GM12801 (cell line): ENCODE measurements around the gene SPEF1.

Experiments
- CTCF ChIP-seq: IDR thresholded peaks from one replicate; pipeline ENCODE4 v1.5.1; 2011; ENCODE audit warnings: control low read depth; ENCODE audit not compliant: insufficient read length; ENCODE audit errors: extremely low read depth

SPEF1 gene

GRCh38 chr20:3771552-3772058, 9.6 kb downstream of the SPEF1 start:
- TF ChIP-seq CTCF = no peak

GRCh38 chr20:3768342-3769130, 12.7 kb downstream of the SPEF1 start:
- no peak for TF ChIP-seq CTCF

DNA sequence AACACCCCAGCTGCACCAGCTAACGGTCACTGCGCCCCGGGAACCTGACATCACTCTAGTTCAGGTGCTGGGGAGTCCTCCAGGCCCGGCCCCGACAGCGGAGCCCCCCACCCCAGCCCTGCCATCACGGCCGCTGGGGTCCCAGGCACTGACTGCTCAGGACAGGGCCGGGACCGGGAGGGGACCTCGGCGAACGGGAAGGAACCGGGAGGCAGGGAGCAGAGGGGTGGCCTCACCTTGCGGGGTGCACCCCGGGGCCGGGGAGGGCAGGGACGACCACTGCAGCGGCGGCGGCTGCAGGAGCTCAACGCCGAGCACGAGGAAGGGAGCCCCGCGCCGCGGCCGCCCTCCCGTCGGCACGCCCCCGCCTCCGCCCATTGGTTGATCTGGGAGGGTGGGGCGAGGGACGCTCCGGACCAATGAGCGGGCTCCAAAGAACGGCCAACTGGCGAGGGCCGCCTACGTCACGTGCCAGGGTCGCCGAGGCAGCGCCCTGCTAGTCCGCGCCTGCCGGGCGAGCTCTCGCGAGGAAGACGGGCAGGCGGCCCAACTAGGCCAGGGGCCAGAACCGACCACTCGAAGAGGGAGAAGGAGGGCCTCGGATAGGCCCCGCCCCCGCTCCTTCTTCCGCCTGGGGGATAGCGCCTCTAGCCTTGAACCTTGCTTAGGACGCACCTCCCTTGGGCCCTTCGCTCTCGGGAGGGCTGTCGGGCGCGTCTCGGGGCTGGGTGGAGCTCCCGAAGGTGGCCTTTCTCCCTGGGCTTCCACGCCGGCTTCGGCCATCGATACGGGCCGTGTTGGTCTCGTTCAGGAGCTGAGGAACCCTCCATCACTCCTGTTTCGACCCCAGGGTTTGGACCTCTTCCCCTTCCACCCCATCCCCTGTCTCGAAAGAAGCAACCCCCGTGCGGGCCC, 13.6 kb downstream of the SPEF1 start, which contains the start of gene ADISSP:
Gene ADISSP (minus strand): TSS at position 327 of the 915 bp plus-strand sequence. CDS start 7,653 bp downstream, outside the sequence.
- TF ChIP-seq CTCF = no peak

DNA sequence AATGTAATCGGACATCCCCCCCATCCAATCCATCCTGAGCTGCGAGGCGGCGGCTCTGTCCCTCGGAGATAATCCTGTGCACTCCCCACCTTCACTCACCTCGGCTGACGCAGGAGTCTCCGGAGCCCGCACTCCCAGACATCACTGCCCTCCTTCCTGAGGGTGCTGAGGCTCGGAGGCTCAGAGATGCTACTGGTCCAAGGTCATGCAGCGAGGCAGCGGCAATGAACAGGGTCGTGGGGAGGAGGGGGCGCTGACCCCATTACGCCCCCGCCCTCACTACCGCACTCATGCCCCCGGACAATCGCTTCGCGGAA, 14.2 kb downstream of the SPEF1 start:
- TF ChIP-seq CTCF = no peak

GRCh38 chr20:3766422-3767109, 14.7 kb downstream of the SPEF1 start:
- TF ChIP-seq CTCF = no peak

DNA sequence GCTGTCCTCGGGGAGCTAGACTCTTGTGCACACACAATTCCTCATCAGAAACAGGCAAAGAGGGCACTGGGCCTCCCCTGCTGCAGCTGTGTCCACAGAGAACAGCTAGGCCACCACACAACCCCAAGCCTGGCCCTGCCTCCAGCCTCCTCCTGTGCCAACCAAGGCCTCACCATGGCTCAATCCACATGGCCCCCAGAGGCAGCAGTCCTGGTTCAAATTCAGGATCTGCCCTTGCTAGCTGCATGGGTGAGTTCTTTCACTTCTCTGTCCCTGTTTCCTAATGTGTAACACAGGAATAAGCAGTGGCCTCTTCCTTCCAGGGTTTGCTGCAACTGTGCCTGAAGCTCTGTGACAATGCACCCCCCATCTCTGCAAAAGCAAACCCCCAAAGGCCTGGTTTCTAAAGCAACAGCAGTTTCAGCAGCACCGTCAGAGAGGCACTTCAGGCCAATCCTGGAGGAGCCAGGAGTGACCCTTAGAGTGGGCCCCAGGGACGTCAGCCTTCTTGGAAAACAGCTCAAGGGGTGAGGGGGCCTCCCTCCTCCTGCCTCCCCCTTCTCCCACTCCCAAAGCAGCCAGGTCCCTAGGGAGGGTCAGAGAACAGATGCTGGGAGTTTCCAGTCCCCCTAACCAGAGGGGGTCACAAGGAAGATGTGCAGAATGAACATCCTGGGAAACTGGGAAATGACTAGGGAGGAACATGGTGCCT, 15.9 kb downstream of the SPEF1 start:
- TF ChIP-seq CTCF = no peak
